Epidermal melanocyte (primary cell): ENCODE measurements around the gene AKIRIN2.
"Not testable (repeated sequence)": the region's sequence is repeated elsewhere in the genome, so short reads cannot be mapped to it uniquely, and the experiment has no call there.

Experiments used
- DNase-seq: peaks from one replicate; pipeline ENCODE4 v3.0.0; 2011; ENCODE audit warnings: low spot score; ENCODE audit not compliant: insufficient read length

AKIRIN2 gene

GRCh38 chr6:87687893-87688292, 14.1 kb downstream of the AKIRIN2 start:
- not testable (repeated sequence) for DNase-seq

GRCh38 chr6:87687296-87687695, 14.7 kb downstream of the AKIRIN2 start:
- DNase-seq: no peak

- not testable (repeated sequence) for DNase-seq
Observed at GRCh38 chr6:87686636-87687205, 15.3 kb downstream of the AKIRIN2 start.

- no peak for DNase-seq
Observed at GRCh38 chr6:87684895-87685654, 17.0 kb downstream of the AKIRIN2 start.

- DNase-seq: no peak
Observed at GRCh38 chr6:87683890-87684289, 18.1 kb downstream of the AKIRIN2 start.

- no peak for DNase-seq
Observed at GRCh38 chr6:87682310-87682709, 19.7 kb downstream of the AKIRIN2 start.

- DNase-seq: no peak
Observed at GRCh38 chr6:87675004-87675681, 26.9 kb downstream of the AKIRIN2 start.

- no peak for DNase-seq
Observed at GRCh38 chr6:87674290-87674689, 27.7 kb downstream of the AKIRIN2 start.

GRCh38 chr6:87673237-87673636, 28.8 kb downstream of the AKIRIN2 start:
- no peak for DNase-seq

- no peak for DNase-seq
Observed at GRCh38 chr6:87672641-87673040, 29.4 kb downstream of the AKIRIN2 start.

GRCh38 chr6:87671555-87672029, 30.4 kb downstream of the AKIRIN2 start:
- DNase-seq: no peak

GRCh38 chr6:87670707-87671106, 31.3 kb downstream of the AKIRIN2 start:
- no peak for DNase-seq

- no peak for DNase-seq
Observed at GRCh38 chr6:87669051-87669450, 33.0 kb downstream of the AKIRIN2 start.

- DNase-seq: no peak
Observed at GRCh38 chr6:87668013-87668412, 34.0 kb downstream of the AKIRIN2 start.

- no peak for DNase-seq
Observed at GRCh38 chr6:87667032-87667431, 35.0 kb downstream of the AKIRIN2 start.

- no peak for DNase-seq
Observed at GRCh38 chr6:87664921-87665485, 37.0 kb downstream of the AKIRIN2 start.

- no peak for DNase-seq
Observed at GRCh38 chr6:87663434-87663833, 38.6 kb downstream of the AKIRIN2 start.

- DNase-seq: no peak
Observed at GRCh38 chr6:87661503-87661902, 40.5 kb downstream of the AKIRIN2 start.

- no peak for DNase-seq
Observed at GRCh38 chr6:87661016-87661415, 41.0 kb downstream of the AKIRIN2 start.

GRCh38 chr6:87660226-87660911, 41.7 kb downstream of the AKIRIN2 start:
- no peak for DNase-seq

GRCh38 chr6:87658516-87658915, 43.5 kb downstream of the AKIRIN2 start:
- DNase-seq: no peak
